Measurements from ENCODE around the gene DVL2. TPM values are rescaled to one million over a fixed set of nuclear protein-coding genes. Genes with fewer than 3 reads are reported as not detected.

DVL2 gene
- total RNA-seq, 1 donor from 2014 or later = 17.2 TPM

- TF ChIP-seq CTCF (IDR thresholded peaks at IDR 0.05) = no peak
- Histone ChIP-seq H3K9me3 (no peaks in the 10 kb centered on the region), H3K4me3 (peak overlapping the region in 1 of 2 donors; percentile 76), H3K36me3 (no peaks in the 10 kb centered on the region), H3K27me3 (no peaks in the 10 kb centered on the region), H3K27ac (peak overlapping the region; percentile 96 to 100), H3K4me1 (peaks cover 20 to 29% of the 10 kb centered on the region in 2 donors)
- intact Hi-C loops (cut with DNase I) = loop anchor here (2.0 to 10.0 kb wide), 2 partner anchors 65 to 619 kb away; partner anchors contain the start of genes KDM6B and SLC2A4
- DNase-seq (ENCODE audit: low spot score in 2 of 2) = no peak
These were observed 18.6 kb downstream of the DVL2 start for GRCh38 chr17:7215652-7216180.

GRCh38 chr17:7215136-7215638, 19.1 kb downstream of the DVL2 start:
- no peaks in the 10 kb centered on the region for H3K27me3 ChIP-seq
- H3K36me3 ChIP-seq = no peaks in the 10 kb centered on the region
- H3K27ac ChIP-seq = peak overlapping the region; percentile 96 to 100
- TF ChIP-seq CTCF (IDR thresholded peaks at IDR 0.05) = peak in 1 of 3 experiments; percentile 4
- peak overlapping the region; percentile 62 to 72 for H3K4me3 ChIP-seq
- no peaks in the 10 kb centered on the region for H3K9me3 ChIP-seq
- intact Hi-C loops (cut with DNase I) = loop anchor here (2.0 to 10.0 kb wide), 2 partner anchors 66 to 620 kb away; partner anchors contain the start of genes KDM6B and SLC2A4
- H3K4me1 ChIP-seq = peaks cover 20 to 27% of the 10 kb centered on the region in 2 donors
- DNase-seq (ENCODE audit: low spot score in 2 of 2) = no peak

GRCh38 chr17:7214300-7215135, 19.8 kb downstream of the DVL2 start:
- no peaks in the 10 kb centered on the region for H3K36me3 ChIP-seq
- peak; percentile 13 to 47 (median 41) for TF ChIP-seq CTCF (IDR thresholded peaks at IDR 0.05)
- no peaks in the 10 kb centered on the region for H3K27me3 ChIP-seq
- peak overlapping the region; percentile 96 to 100 for H3K27ac ChIP-seq
- peaks cover 20 to 27% of the 10 kb centered on the region in 2 donors for H3K4me1 ChIP-seq
- intact Hi-C loops (cut with DNase I) = loop anchor here (1.0 to 10.0 kb wide), 3 partner anchors 9 to 620 kb away; partner anchors contain the start of genes KDM6B and SLC2A4
- no peaks in the 10 kb centered on the region for H3K9me3 ChIP-seq
- peak overlapping the region; percentile 62 to 72 for H3K4me3 ChIP-seq
- peak; percentile 96 to 99 for DNase-seq (ENCODE audit: low spot score in 2 of 2)

- Histone ChIP-seq H3K27ac (peak overlapping the region; percentile 96 to 100), H3K4me3 (peak overlapping the region; percentile 62 to 72), H3K36me3 (no peaks in the 10 kb centered on the region), H3K27me3 (no peaks in the 10 kb centered on the region), H3K9me3 (no peaks in the 10 kb centered on the region), H3K4me1 (peaks cover 20 to 22% of the 10 kb centered on the region in 2 donors)
- DNase-seq (ENCODE audit: low spot score in 2 of 2) = peak in 1 of 2 donors; percentile 91
- peak in 2 of 3 experiments; percentile 8 to 31 for TF ChIP-seq CTCF (IDR thresholded peaks at IDR 0.05)
- intact Hi-C loops (cut with DNase I) = loop anchor here (1.0 to 10.0 kb wide), 3 partner anchors 9 to 621 kb away; partner anchors contain the start of genes KDM6B and SLC2A4
These were observed 20.4 kb downstream of the DVL2 start for GRCh38 chr17:7213895-7214299.

GRCh38 chr17:7211491-7212273, 22.6 kb downstream of the DVL2 start:
- Histone ChIP-seq H3K27ac (no peak overlapping the region), H3K27me3 (no peaks in the 10 kb centered on the region), H3K4me1 (peaks cover 11 to 12% of the 10 kb centered on the region in 2 donors), H3K36me3 (no peaks in the 10 kb centered on the region), H3K4me3 (no peak overlapping the region), H3K9me3 (no peaks in the 10 kb centered on the region)
- TF ChIP-seq CTCF (IDR thresholded peaks at IDR 0.05) = no peak
- DNase-seq (ENCODE audit: low spot score in 2 of 2) = no peak
- intact Hi-C loops (cut with DNase I) = loop anchor here (10.0 kb wide), 1 partner anchor 623 kb away; the partner anchor contains the start of gene KDM6B
